Measurements from ENCODE around the gene HAUS8. TPM values are rescaled to one million over a fixed set of nuclear protein-coding genes. Genes with fewer than 3 reads are reported as not detected.
"Not testable (repeated sequence)": the region's sequence is repeated elsewhere in the genome, so short reads cannot be mapped to it uniquely, and the experiment has no call there.

The HAUS8 gene
- total RNA-seq, 1 experiment from 2014 or later: 10.4 TPM

- H3K36me3 ChIP-seq (replicated peaks; ENCODE audit: control insufficient read depth, insufficient read depth, low read length): no peaks in the 10 kb centered on the region
- peak; percentile 43 for DNase-seq
- no peak overlapping the region for H3K4me3 ChIP-seq (ENCODE audit: insufficient read depth, low read depth, low read length)
- no peaks in the 10 kb centered on the region for H3K27me3 ChIP-seq (ENCODE audit: control insufficient read depth, insufficient read depth, low read length)
Measured at GRCh38 chr19:17043744-17044143, 31.5 kb downstream of the HAUS8 start.

- no peaks in the 10 kb centered on the region for H3K36me3 ChIP-seq (replicated peaks; ENCODE audit: control insufficient read depth, insufficient read depth, low read length)
- no peaks in the 10 kb centered on the region for H3K27me3 ChIP-seq (ENCODE audit: control insufficient read depth, insufficient read depth, low read length)
- no peak overlapping the region for H3K4me3 ChIP-seq (ENCODE audit: insufficient read depth, low read depth, low read length)
- peak; percentile 46 for DNase-seq
Measured at GRCh38 chr19:17041976-17042375, 33.3 kb downstream of the HAUS8 start.

- Histone ChIP-seq H3K36me3 (replicated peaks; ENCODE audit: control insufficient read depth, insufficient read depth, low read length) (no peaks in the 10 kb centered on the region), H3K4me3 (ENCODE audit: insufficient read depth, low read depth, low read length) (no peak overlapping the region), H3K27me3 (ENCODE audit: control insufficient read depth, insufficient read depth, low read length) (no peaks in the 10 kb centered on the region)
- DNase-seq: peak; percentile 48
Measured at GRCh38 chr19:17037966-17038500, 37.2 kb downstream of the HAUS8 start.

GRCh38 chr19:17037184-17037583, 38.1 kb downstream of the HAUS8 start:
- DNase-seq: peak; percentile 36
- Histone ChIP-seq H3K4me3 (ENCODE audit: insufficient read depth, low read depth, low read length) (no peak overlapping the region), H3K36me3 (replicated peaks; ENCODE audit: control insufficient read depth, insufficient read depth, low read length) (no peaks in the 10 kb centered on the region), H3K27me3 (ENCODE audit: control insufficient read depth, insufficient read depth, low read length) (no peaks in the 10 kb centered on the region)

- Histone ChIP-seq H3K4me3 (ENCODE audit: insufficient read depth, low read depth, low read length) (no peak overlapping the region), H3K36me3 (replicated peaks; ENCODE audit: control insufficient read depth, insufficient read depth, low read length) (no peaks in the 10 kb centered on the region), H3K27me3 (ENCODE audit: control insufficient read depth, insufficient read depth, low read length) (no peaks in the 10 kb centered on the region)
- no peak for DNase-seq
Measured at GRCh38 chr19:17036640-17037039, 38.6 kb downstream of the HAUS8 start.

GRCh38 chr19:17035842-17036424, 39.3 kb downstream of the HAUS8 start:
- peak; percentile 30 for DNase-seq
- Histone ChIP-seq H3K4me3 (ENCODE audit: insufficient read depth, low read depth, low read length) (no peak overlapping the region), H3K27me3 (ENCODE audit: control insufficient read depth, insufficient read depth, low read length) (no peaks in the 10 kb centered on the region)

GRCh38 chr19:17031741-17032140, 43.5 kb downstream of the HAUS8 start:
- no peak for DNase-seq
- H3K4me3 ChIP-seq (ENCODE audit: insufficient read depth, low read depth, low read length): no peak overlapping the region
- no peaks in the 10 kb centered on the region for H3K36me3 ChIP-seq (replicated peaks; ENCODE audit: control insufficient read depth, insufficient read depth, low read length)
- no peaks in the 10 kb centered on the region; the same call in 1 of the 2 replicates for H3K27me3 ChIP-seq (ENCODE audit: control insufficient read depth, insufficient read depth, low read length)

More at GRCh38 chr19:17035842-17036424, 39.3 kb downstream of the HAUS8 start:
- H3K36me3 ChIP-seq (replicated peaks; ENCODE audit: control insufficient read depth, insufficient read depth, low read length): no peaks in the 10 kb centered on the region

- peak overlapping the region; percentile 40; the same call in 1 of the 2 replicates for H3K4me3 ChIP-seq (ENCODE audit: insufficient read depth, low read depth, low read length)
- DNase-seq: no peak
- H3K27me3 ChIP-seq (ENCODE audit: control insufficient read depth, insufficient read depth, low read length): peaks cover 10% of the 10 kb centered on the region
- H3K36me3 ChIP-seq (replicated peaks; ENCODE audit: control insufficient read depth, insufficient read depth, low read length): no peaks in the 10 kb centered on the region
Measured at GRCh38 chr19:17027535-17027975, 47.7 kb downstream of the HAUS8 start.

- peak; percentile 95 for DNase-seq
- no peaks in the 10 kb centered on the region for H3K36me3 ChIP-seq (replicated peaks; ENCODE audit: control insufficient read depth, insufficient read depth, low read length)
- H3K4me3 ChIP-seq (ENCODE audit: insufficient read depth, low read depth, low read length): peak within 1 kb of the TSS; percentile 76
- H3K27me3 ChIP-seq (ENCODE audit: control insufficient read depth, insufficient read depth, low read length): peaks cover 10% of the 10 kb centered on the region
Measured at GRCh38 chr19:17026706-17027534, 48.3 kb downstream of the HAUS8 start, which contains the start of gene CPAMD8. Gene CPAMD8, minus strand, starts transcription at chr19:17026810. Its CDS starts 168 bp downstream, at chr19:17026642.

GRCh38 chr19:17025991-17026658, 49.1 kb downstream of the HAUS8 start:
- Histone ChIP-seq H3K4me3 (ENCODE audit: insufficient read depth, low read depth, low read length) (peak overlapping the region; percentile 76), H3K36me3 (replicated peaks; ENCODE audit: control insufficient read depth, insufficient read depth, low read length) (no peaks in the 10 kb centered on the region), H3K27me3 (ENCODE audit: control insufficient read depth, insufficient read depth, low read length) (peaks cover 10% of the 10 kb centered on the region)
- peak; percentile 75 for DNase-seq

GRCh38 chr19:17025361-17025760, 49.9 kb downstream of the HAUS8 start:
- H3K4me3 ChIP-seq (ENCODE audit: insufficient read depth, low read depth, low read length): peak overlapping the region; percentile 76; the same call in 1 of the 2 replicates
- no peaks in the 10 kb centered on the region for H3K36me3 ChIP-seq (replicated peaks; ENCODE audit: control insufficient read depth, insufficient read depth, low read length)
- no peak for DNase-seq
- peaks cover 10% of the 10 kb centered on the region for H3K27me3 ChIP-seq (ENCODE audit: control insufficient read depth, insufficient read depth, low read length)

- peaks cover 10% of the 10 kb centered on the region for H3K27me3 ChIP-seq (ENCODE audit: control insufficient read depth, insufficient read depth, low read length)
- DNase-seq; H3K36me3 ChIP-seq (replicated peaks; ENCODE audit: control insufficient read depth, insufficient read depth, low read length); H3K4me3 ChIP-seq (ENCODE audit: insufficient read depth, low read depth, low read length): not testable (repeated sequence)
Measured at GRCh38 chr19:17024941-17025340, 50.3 kb downstream of the HAUS8 start.

- Histone ChIP-seq H3K27me3 (ENCODE audit: control insufficient read depth, insufficient read depth, low read length) (peaks cover 10% of the 10 kb centered on the region), H3K4me3 (ENCODE audit: insufficient read depth, low read depth, low read length) (no peak overlapping the region), H3K36me3 (replicated peaks; ENCODE audit: control insufficient read depth, insufficient read depth, low read length) (no peaks in the 10 kb centered on the region)
- DNase-seq: no peak
Measured at GRCh38 chr19:17023805-17024204, 51.4 kb downstream of the HAUS8 start.

- Histone ChIP-seq H3K27me3 (ENCODE audit: control insufficient read depth, insufficient read depth, low read length) (peaks cover 10% of the 10 kb centered on the region), H3K36me3 (replicated peaks; ENCODE audit: control insufficient read depth, insufficient read depth, low read length) (no peaks in the 10 kb centered on the region), H3K4me3 (ENCODE audit: insufficient read depth, low read depth, low read length) (no peak overlapping the region)
- no peak for DNase-seq
Measured at GRCh38 chr19:17022738-17023137, 52.5 kb downstream of the HAUS8 start.
